Measurements from ENCODE around the gene ZNF665. TPM values are rescaled to one million over a fixed set of nuclear protein-coding genes. Genes with fewer than 3 reads are reported as not detected.

Gene ZNF665
- total and polyA plus RNA-seq, 2 donors (not counting 1 experiment from before 2014, with no cell fraction given), result 12.8 to 16.3 TPM

DNA sequence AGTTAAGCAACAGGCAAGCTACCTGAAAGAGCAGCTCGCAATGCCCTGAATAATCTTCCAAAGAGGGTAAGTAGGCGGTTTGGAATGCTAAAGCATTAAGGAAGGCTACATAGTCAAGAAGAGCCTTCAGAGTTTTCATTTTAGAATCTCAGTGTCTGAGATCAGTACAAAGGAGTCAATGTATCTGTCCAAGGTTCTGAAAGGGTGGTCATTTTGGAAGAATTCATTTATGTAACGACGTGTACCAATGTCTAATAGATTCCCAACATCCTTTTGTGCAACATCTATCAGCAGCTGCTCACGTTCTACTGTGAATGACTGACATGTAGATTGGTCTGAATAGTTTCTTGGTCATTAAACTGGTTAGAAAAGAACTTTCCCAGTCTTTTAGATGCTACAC, 15.2 kb downstream of the ZNF665 start:
- H3K4me3 Mint-ChIP-seq, result no peak overlapping the region
- 95% methylated on average over 2 of the region's 5 CpGs for WGBS (ENCODE audit: insufficient coverage)
- no peak overlapping the region for H3K27ac Mint-ChIP-seq
- Histone ChIP-seq H3K27me3 (replicated peaks in 1 of 4; ENCODE audit: control extremely low read depth in 1 of 4, control insufficient read depth in 3 of 4, insufficient read depth in 4 of 4, low read length in 3 of 4) (no peaks in the 10 kb centered on the region), H4K20me1 (ENCODE audit: control insufficient read depth, insufficient read depth, low read length, poor library complexity, severe bottlenecking) (no peaks in the 10 kb centered on the region), H3K4me2 (replicated peaks; ENCODE audit: low read depth, low read length, poor library complexity, severe bottlenecking) (no peak overlapping the region), H3K27ac (ENCODE audit: low read length in 2 of 2) (no peak overlapping the region), H2AFZ (ENCODE audit: insufficient read depth, low read depth, low read length, poor library complexity, severe bottlenecking) (no peak overlapping the region), H3K9ac (ENCODE audit: low read length) (no peak overlapping the region), H3K4me1 (ENCODE audit: control insufficient read depth in 2 of 2, insufficient read depth in 2 of 2, low read length in 2 of 2) (no peaks in the 10 kb centered on the region), H3K4me3 (ENCODE audit: control extremely low read depth in 1 of 5, extremely low read depth in 1 of 5, insufficient read depth in 1 of 5, low read depth in 2 of 5, low read length in 4 of 5) (no peak overlapping the region), H3K36me3 (replicated peaks in 1 of 2; ENCODE audit: control extremely low read depth in 1 of 2, control insufficient read depth in 1 of 2, extremely low read depth in 1 of 2, insufficient read depth in 2 of 2, low read length in 1 of 2) (peaks cover 6 to 10% of the 10 kb centered on the region in 2 experiments), H3K9me3 (ENCODE audit: control extremely low read depth in 1 of 3, control insufficient read depth in 2 of 3, insufficient read depth in 1 of 3, low read length in 2 of 3) (peaks cover 4 to 53% (median 21%) of the 10 kb centered on the region in 3 donors), H3K79me2 (ENCODE audit: control insufficient read depth, insufficient read depth, low read length) (no peaks in the 10 kb centered on the region)
- peaks cover 9% of the 10 kb centered on the region for H3K9me3 Mint-ChIP-seq (ENCODE audit: insufficient read depth)
- DNase-seq, result no peak
- CTCF ChIA-PET, result no interaction called here
- intact Hi-C loops (cut with micrococcal nuclease), result no loop called here
- TF ChIP-seq, protein P1, sequence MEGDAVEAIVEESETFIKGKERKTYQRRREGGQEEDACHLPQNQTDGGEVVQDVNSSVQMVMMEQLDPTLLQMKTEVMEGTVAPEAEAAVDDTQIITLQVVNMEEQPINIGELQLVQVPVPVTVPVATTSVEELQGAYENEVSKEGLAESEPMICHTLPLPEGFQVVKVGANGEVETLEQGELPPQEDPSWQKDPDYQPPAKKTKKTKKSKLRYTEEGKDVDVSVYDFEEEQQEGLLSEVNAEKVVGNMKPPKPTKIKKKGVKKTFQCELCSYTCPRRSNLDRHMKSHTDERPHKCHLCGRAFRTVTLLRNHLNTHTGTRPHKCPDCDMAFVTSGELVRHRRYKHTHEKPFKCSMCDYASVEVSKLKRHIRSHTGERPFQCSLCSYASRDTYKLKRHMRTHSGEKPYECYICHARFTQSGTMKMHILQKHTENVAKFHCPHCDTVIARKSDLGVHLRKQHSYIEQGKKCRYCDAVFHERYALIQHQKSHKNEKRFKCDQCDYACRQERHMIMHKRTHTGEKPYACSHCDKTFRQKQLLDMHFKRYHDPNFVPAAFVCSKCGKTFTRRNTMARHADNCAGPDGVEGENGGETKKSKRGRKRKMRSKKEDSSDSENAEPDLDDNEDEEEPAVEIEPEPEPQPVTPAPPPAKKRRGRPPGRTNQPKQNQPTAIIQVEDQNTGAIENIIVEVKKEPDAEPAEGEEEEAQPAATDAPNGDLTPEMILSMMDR (IDR thresholded peaks at IDR 0.05), result no peak
- TF ChIP-seq EZH2 (IDR thresholded peaks at IDR 0.05; ENCODE audit: borderline replicate concordance, insufficient read depth, low read depth, low read length, poor library complexity, severe bottlenecking), result no peak
- H3K27me3 Mint-ChIP-seq, result no peaks in the 10 kb centered on the region
- no peak for ATAC-seq (ENCODE audit: low read depth)
- no peaks in the 10 kb centered on the region for H3K4me1 Mint-ChIP-seq
- POLR2A ChIA-PET, result no interaction called here

DNA sequence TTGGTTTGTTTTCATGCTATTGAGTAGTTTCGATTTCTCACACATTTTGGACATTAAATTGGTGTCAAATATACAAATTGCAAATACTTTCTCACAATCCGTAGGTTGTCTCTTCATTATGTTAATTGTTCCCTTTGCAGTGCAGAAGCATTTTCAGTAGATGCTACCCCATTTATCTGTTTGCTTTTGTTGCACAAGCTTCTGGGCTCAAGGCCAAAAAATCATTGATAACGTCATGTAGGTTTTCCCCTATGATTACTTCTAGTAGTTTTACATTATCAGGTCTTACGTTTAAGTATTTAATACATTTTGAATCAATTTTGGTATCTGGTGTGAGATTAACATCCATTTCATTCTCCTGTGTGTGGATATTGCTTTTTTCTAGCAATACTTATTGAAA, 20.3 kb downstream of the ZNF665 start:
- WGBS (ENCODE audit: insufficient coverage), result 100% methylated on average over 1 of the region's 4 CpGs
- DNase-seq (no peak), ATAC-seq (ENCODE audit: low read depth) (no peak)
- POLR2A ChIA-PET, result no interaction called here
- H3K79me2 ChIP-seq (ENCODE audit: control insufficient read depth, insufficient read depth, low read length), result no peaks in the 10 kb centered on the region
- no peak overlapping the region for H2AFZ ChIP-seq (ENCODE audit: insufficient read depth, low read depth, low read length, poor library complexity, severe bottlenecking)
- no peaks in the 10 kb centered on the region for H3K4me1 ChIP-seq (ENCODE audit: control insufficient read depth in 2 of 2, insufficient read depth in 2 of 2, low read length in 2 of 2)
- H3K4me3 Mint-ChIP-seq, result no peak overlapping the region
- H3K9me3 ChIP-seq (ENCODE audit: control extremely low read depth in 1 of 3, control insufficient read depth in 2 of 3, insufficient read depth in 1 of 3, low read length in 2 of 3), result peaks cover 5 to 39% (median 18%) of the 10 kb centered on the region in 3 donors
- H3K27ac ChIP-seq (ENCODE audit: low read length in 2 of 2), result no peak overlapping the region
- no peak overlapping the region for H3K4me2 ChIP-seq (replicated peaks; ENCODE audit: low read depth, low read length, poor library complexity, severe bottlenecking)
- peaks cover 0 to 2% of the 10 kb centered on the region in 2 experiments for H3K36me3 ChIP-seq (replicated peaks in 1 of 2; ENCODE audit: control extremely low read depth in 1 of 2, control insufficient read depth in 1 of 2, extremely low read depth in 1 of 2, insufficient read depth in 2 of 2, low read length in 1 of 2)
- CTCF ChIA-PET, result no interaction called here
- H3K4me1 Mint-ChIP-seq, result no peaks in the 10 kb centered on the region
- H3K27ac Mint-ChIP-seq, result no peak overlapping the region
- H3K4me3 ChIP-seq (ENCODE audit: control extremely low read depth in 1 of 5, extremely low read depth in 1 of 5, insufficient read depth in 1 of 5, low read depth in 2 of 5, low read length in 4 of 5), result no peak overlapping the region
- intact Hi-C loops (cut with micrococcal nuclease), result no loop called here
- H3K9ac ChIP-seq (ENCODE audit: low read length), result no peak overlapping the region
- H3K27me3 ChIP-seq (replicated peaks in 1 of 4; ENCODE audit: control extremely low read depth in 1 of 4, control insufficient read depth in 3 of 4, insufficient read depth in 4 of 4, low read length in 3 of 4), result no peaks in the 10 kb centered on the region
- no peaks in the 10 kb centered on the region for H4K20me1 ChIP-seq (ENCODE audit: control insufficient read depth, insufficient read depth, low read length, poor library complexity, severe bottlenecking)
- no peaks in the 10 kb centered on the region for H3K27me3 Mint-ChIP-seq
- TF ChIP-seq, protein P1 (IDR thresholded peaks at IDR 0.05), result no peak
- TF ChIP-seq EZH2 (IDR thresholded peaks at IDR 0.05; ENCODE audit: borderline replicate concordance, insufficient read depth, low read depth, low read length, poor library complexity, severe bottlenecking), result no peak
- H3K9me3 Mint-ChIP-seq (ENCODE audit: insufficient read depth), result peaks cover 19% of the 10 kb centered on the region

Data from B cell (primary cell).